ENCODE results near the gene SNX25. TPM values are rescaled to one million over a fixed set of nuclear protein-coding genes. Genes with fewer than 3 reads are reported as not detected.

The SNX25 gene
- total RNA-seq = 10 to 100 TPM in 1 of 4 donors, 1 to 10 TPM in 3; 5.5 to 18.9 (median 7.5) TPM

GRCh38 chr4:185209031-185209851, at the start of gene SNX25:
Gene SNX25, plus strand, starts transcription at chr4:185209598. Its CDS starts 229 bp downstream, at chr4:185209827.
- DNase-seq = peak; percentile 14
- Histone ChIP-seq H3K27me3 (no peaks in the 10 kb centered on the region), H3K4me3 (peak within 1 kb of the TSS; percentile 64 to 83 (median 80)), H3K36me3 (no peaks in the 10 kb centered on the region), H3K9me3 (no peaks in the 10 kb centered on the region), H3K27ac (peak within 1 kb of the TSS; percentile 81 to 96 (median 92)), H3K4me1 (peaks cover 13 to 40% (median 13%) of the 10 kb centered on the region in 3 donors)
- intact Hi-C loops (cut with DNase I) = loop anchor here (10.0 kb wide), 1 partner anchor 186 kb away; the partner anchor contains the start of genes ANKRD37 and LRP2BP
- peak in 3 of 4 donors; percentile 76 to 97 (median 96) for TF ChIP-seq POLR2A (IDR thresholded peaks at IDR 0.05)
- TF ChIP-seq, protein P1, sequence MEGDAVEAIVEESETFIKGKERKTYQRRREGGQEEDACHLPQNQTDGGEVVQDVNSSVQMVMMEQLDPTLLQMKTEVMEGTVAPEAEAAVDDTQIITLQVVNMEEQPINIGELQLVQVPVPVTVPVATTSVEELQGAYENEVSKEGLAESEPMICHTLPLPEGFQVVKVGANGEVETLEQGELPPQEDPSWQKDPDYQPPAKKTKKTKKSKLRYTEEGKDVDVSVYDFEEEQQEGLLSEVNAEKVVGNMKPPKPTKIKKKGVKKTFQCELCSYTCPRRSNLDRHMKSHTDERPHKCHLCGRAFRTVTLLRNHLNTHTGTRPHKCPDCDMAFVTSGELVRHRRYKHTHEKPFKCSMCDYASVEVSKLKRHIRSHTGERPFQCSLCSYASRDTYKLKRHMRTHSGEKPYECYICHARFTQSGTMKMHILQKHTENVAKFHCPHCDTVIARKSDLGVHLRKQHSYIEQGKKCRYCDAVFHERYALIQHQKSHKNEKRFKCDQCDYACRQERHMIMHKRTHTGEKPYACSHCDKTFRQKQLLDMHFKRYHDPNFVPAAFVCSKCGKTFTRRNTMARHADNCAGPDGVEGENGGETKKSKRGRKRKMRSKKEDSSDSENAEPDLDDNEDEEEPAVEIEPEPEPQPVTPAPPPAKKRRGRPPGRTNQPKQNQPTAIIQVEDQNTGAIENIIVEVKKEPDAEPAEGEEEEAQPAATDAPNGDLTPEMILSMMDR (IDR thresholded peaks at IDR 0.05) = peak in 4 of 6 experiments; percentile 28 to 40 (median 32)
- WGBS, 2 donors = 3 to 4% methylated on average over 16 to 20 of the region's 72 CpGs

GRCh38 chr4:185165605-185166063, 43.8 kb upstream of the SNX25 start:
- H3K36me3 ChIP-seq = peaks cover 0 to 87% (median 0%) of the 10 kb centered on the region in 3 donors
- no peak overlapping the region for H3K27ac ChIP-seq
- intact Hi-C loops (cut with DNase I) = no loop called here
- peaks cover 0 to 8% (median 0%) of the 10 kb centered on the region in 3 donors for H3K4me1 ChIP-seq
- H3K4me3 ChIP-seq = no peak overlapping the region
- no peaks in the 10 kb centered on the region for H3K9me3 ChIP-seq
- WGBS, 2 donors = 50 to 56% methylated on average over 2 of the region's 2 CpGs
- TF ChIP-seq POLR2A (IDR thresholded peaks at IDR 0.05) = no peak
- TF ChIP-seq, protein P1 (IDR thresholded peaks at IDR 0.05) = no peak
- H3K27me3 ChIP-seq = no peaks in the 10 kb centered on the region
- DNase-seq = no peak

- intact Hi-C loops (cut with DNase I) = no loop called here
- TF ChIP-seq POLR2A (IDR thresholded peaks at IDR 0.05) = no peak
- TF ChIP-seq, protein P1 (IDR thresholded peaks at IDR 0.05) = no peak
- WGBS, 2 donors = 76 to 85% methylated on average over 5 to 9 of the region's 9 CpGs
- Histone ChIP-seq H3K4me1 (peaks cover 0 to 14% (median 0%) of the 10 kb centered on the region in 3 donors), H3K36me3 (peaks cover 0 to 78% (median 0%) of the 10 kb centered on the region in 3 donors), H3K9me3 (no peaks in the 10 kb centered on the region), H3K4me3 (no peak overlapping the region), H3K27ac (no peak overlapping the region), H3K27me3 (no peaks in the 10 kb centered on the region)
- DNase-seq = no peak
Measured at GRCh38 chr4:185167234-185167633, 42.2 kb upstream of the SNX25 start.

DNA sequence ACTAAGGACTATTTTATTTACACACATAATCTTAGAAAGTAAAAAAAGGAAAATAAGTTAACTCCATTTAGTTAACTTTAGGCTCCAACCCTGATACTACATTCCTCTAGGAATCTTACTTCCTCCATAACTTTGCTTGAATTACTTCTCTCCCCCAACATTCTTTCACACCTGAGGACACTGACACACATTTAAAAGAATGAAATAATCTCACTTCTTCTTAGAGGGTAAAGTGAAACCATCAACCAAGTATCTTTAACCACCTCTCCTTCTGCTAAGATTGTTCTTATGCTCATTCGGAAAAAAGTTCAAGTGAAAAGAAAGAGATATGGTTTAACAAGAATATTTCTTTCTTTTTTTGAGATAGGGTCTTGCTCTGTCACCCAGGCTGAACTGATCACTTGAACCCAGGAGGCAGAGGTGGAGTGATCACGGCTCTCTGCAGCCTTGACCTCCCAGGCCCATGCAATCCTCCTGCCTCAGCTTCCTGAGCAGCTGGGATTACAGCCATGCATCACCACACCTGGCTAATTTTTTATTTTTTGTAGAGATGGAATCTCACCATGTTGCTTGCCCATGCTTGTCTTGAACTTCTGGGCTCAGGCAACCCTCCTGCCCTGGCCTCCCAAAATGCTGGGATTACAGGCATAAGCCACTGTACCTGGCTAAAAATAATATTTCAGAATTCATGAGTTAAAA, 37.9 kb upstream of the SNX25 start:
- 77 to 85% methylated on average over 2 of the region's 2 CpGs for WGBS, 2 donors
- intact Hi-C loops (cut with DNase I) = no loop called here
- H3K9me3 ChIP-seq = no peaks in the 10 kb centered on the region
- H3K36me3 ChIP-seq = peaks cover 0 to 69% (median 0%) of the 10 kb centered on the region in 3 donors
- no peak overlapping the region for H3K27ac ChIP-seq
- H3K4me3 ChIP-seq = no peak overlapping the region
- no peak for DNase-seq
- H3K27me3 ChIP-seq = no peaks in the 10 kb centered on the region
- TF ChIP-seq POLR2A (IDR thresholded peaks at IDR 0.05) = no peak
- TF ChIP-seq, protein P1 (IDR thresholded peaks at IDR 0.05) = no peak
- H3K4me1 ChIP-seq = peaks cover 0 to 7% (median 0%) of the 10 kb centered on the region in 3 donors

Data from esophagus squamous epithelium (tissue), 5 donors.